HEK293T (cell line): ENCODE measurements around the gene PLTP.

Experiments used
- CTCF ChIA-PET: fragments of 350-600 bp; formaldehyde crosslinking; extraction: SDS; loops from one replicate; lab custom pipeline; 2021; ENCODE audit warnings: antibody characterized with exemption, inconsistent platforms; lab: Yijun Ruan, JAX
- POLR2A ChIA-PET: fragments of 350-600 bp; formaldehyde crosslinking; extraction: SDS; loops from one replicate; lab custom pipeline; 2020; ENCODE audit warnings: antibody characterized with exemption, inconsistent platforms; lab: Yijun Ruan, JAX
- DNase-seq: peaks from one replicate; pipeline ENCODE4 v3.0.0; 2012; ENCODE audit warnings: mixed read lengths; ENCODE audit errors: extremely low spot score
- ARNT ChIP-seq: fragments of 450-650 bp; IDR thresholded peaks from 2 replicates; pipeline ENCODE4 v1.6.1; 2017; ENCODE audit warnings: mild to moderate bottlenecking
- BHLHE40 ChIP-seq: fragments of 450-650 bp; IDR thresholded peaks from 2 replicates; pipeline ENCODE4 v1.6.1; 2016; ENCODE audit warnings: mild to moderate bottlenecking, moderate library complexity, borderline replicate concordance
- CTBP1 ChIP-seq: fragments of 450-650 bp; IDR thresholded peaks from 2 replicates; pipeline ENCODE4 v1.6.1; 2016; ENCODE audit warnings: borderline replicate concordance
- ELF4 ChIP-seq: fragments of 450-650 bp; IDR thresholded peaks from 2 replicates; pipeline ENCODE4 v1.6.1; 2017; ENCODE audit warnings: antibody characterized with exemption
- FOXA1 ChIP-seq: fragments of 450-650 bp; IDR thresholded peaks from 2 replicates; pipeline ENCODE4 v1.6.1; 2016; ENCODE audit warnings: mild to moderate bottlenecking
- FOXK2 ChIP-seq: fragments of 450-650 bp; IDR thresholded peaks from 2 replicates; pipeline ENCODE4 v1.6.1; 2016; ENCODE audit warnings: mild to moderate bottlenecking
- FOXM1 ChIP-seq: fragments of 450-650 bp; IDR thresholded peaks from 2 replicates; pipeline ENCODE4 v1.6.1; 2017; ENCODE audit warnings: mild to moderate bottlenecking, borderline replicate concordance
- HDGF ChIP-seq: fragments of 450-650 bp; IDR thresholded peaks from 2 replicates; pipeline ENCODE4 v1.6.1; 2017; ENCODE audit warnings: antibody characterized with exemption, borderline replicate concordance
- L3MBTL2 ChIP-seq: fragments of 450-650 bp; conservative IDR thresholded peaks from 2 replicates; pipeline ENCODE4 v1.6.1; 2016; ENCODE audit warnings: mild to moderate bottlenecking
- LEF1 ChIP-seq: fragments of 450-650 bp; IDR thresholded peaks from 2 replicates; pipeline ENCODE4 v1.6.1; 2017; ENCODE audit warnings: mild to moderate bottlenecking, borderline replicate concordance
- NFRKB ChIP-seq: fragments of 450-650 bp; IDR thresholded peaks from 2 replicates; pipeline ENCODE4 v1.6.1; 2016; ENCODE audit warnings: mild to moderate bottlenecking, moderate library complexity
- SP1 ChIP-seq: fragments of 450-650 bp; IDR thresholded peaks from 2 replicates; pipeline ENCODE4 v1.6.1; 2017
- SUZ12 ChIP-seq: fragments of 450-650 bp; IDR thresholded peaks from 2 replicates; pipeline ENCODE4 v1.6.1; 2016; ENCODE audit warnings: mild to moderate bottlenecking
- TARDBP ChIP-seq: fragments of 450-650 bp; IDR thresholded peaks from 2 replicates; pipeline ENCODE4 v1.6.1; 2016
- ZNF384 ChIP-seq: fragments of 450-650 bp; IDR thresholded peaks from 2 replicates; pipeline ENCODE4 v1.6.1; 2016
- TF ChIP-seq, protein P1 (sequence below): fragments of 450-650 bp; IDR thresholded peaks from 2 replicates; pipeline ENCODE4 v1.6.1; 2016

Gene PLTP

DNA sequence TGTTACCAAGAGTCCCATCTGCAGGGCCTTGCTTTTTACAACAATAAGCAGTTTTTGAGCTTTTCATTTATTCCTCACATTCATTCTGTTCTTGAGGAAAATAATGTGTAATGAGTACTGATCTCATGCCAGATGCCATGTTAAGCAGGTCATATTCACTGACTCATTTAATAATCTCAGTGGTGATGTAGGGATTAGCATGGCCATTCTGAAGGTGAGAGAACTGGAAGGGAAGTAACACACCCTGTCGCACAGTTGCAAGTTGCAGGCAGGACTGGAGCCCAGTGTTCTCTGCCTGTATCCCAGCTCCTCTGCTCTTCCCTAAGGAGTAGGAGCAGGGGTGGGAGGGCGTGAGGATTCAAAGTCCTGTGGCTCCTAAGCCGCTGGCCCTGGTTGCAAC lies 28.1 kb upstream of the PLTP start:
- POLR2A ChIA-PET, result interaction anchor here (1.3 kb wide), 2 partner anchors 9 to 59 kb away, joined by 3 read pairs; no protein-coding TSS in a partner anchor
- CTCF ChIA-PET, result interaction anchor here (1.2 kb wide), 1 partner anchor 48 kb away, joined by 3 read pairs; no protein-coding TSS in a partner anchor
- DNase-seq, result no peak
- TF ChIP-seq SP1 (no peak), LEF1 (no peak), NFRKB (no peak), ELF4 (no peak), ARNT (no peak), FOXM1 (no peak), FOXK2 (no peak), FOXA1 (no peak)

DNA sequence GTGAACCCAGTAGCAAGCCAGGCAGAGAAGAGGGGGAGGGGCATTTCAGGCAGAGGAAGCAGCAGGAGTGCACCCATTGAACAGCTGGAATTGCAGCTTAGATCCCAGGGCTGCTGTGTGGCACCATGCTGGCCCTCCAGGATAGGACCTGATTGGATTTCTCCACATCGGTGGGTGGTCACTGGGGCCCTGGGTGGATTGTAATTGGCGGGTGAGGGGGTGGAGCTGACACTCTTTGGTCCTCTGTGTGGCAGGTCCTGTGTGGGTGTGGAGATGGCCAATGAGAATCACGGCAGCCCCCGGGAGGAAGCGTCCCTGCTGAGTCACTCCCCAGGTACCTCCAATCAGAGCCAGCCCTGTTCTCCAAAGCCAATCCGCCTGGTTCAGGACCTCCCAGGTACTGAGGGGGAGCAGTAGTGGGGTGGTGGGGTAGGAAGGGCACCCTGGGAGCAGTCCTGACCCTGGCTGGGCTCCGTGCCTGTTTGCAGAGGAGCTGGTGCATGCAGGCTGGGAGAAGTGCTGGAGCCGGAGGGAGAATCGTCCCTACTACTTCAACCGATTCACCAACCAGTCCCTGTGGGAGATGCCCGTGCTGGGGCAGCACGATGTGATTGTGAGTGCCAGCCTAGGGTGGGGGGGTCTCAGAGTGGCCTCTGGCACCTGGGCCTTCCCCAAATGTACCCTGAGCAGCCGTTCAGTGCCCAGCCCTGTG lies 26.9 kb upstream of the PLTP start:
- DNase-seq, result no peak
- TF ChIP-seq ELF4 (no peak), CTBP1 (no peak), TARDBP (no peak), ARNT (no peak), HDGF (no peak), LEF1 (no peak), ZNF384 (no peak), FOXA1 (no peak), BHLHE40 (no peak), SP1 (no peak)
- CTCF ChIA-PET, result interaction anchor here (0.5 to 1.2 kb wide), 2 partner anchors 46 to 119 kb away, joined by 3 to 5 read pairs; no protein-coding TSS in a partner anchor
- POLR2A ChIA-PET, result interaction anchor here (1.5 kb wide), 1 partner anchor 11 kb away, joined by 4 read pairs; no protein-coding TSS in a partner anchor

DNA sequence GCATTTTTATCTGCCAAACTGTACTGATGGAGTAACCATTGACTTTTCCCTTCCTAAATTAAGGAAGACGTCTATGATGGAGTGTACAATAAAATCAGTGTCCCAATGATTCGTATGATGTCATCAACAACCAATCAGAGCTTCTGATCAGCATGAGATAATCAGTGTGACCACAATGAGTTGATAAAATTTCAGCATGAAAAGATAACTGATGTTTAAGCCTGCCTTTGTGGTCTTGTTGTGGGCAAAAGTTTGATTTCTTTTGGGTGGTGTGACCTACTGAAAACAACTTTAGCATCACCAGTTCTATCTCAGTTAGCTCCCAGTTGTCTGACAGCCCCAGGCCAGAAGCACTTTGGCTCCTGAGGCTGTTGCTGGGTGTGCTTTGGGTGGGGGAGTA lies 25.8 kb upstream of the PLTP start:
- POLR2A ChIA-PET, result interaction anchor here (1.5 kb wide), 1 partner anchor 12 kb away, joined by 4 read pairs; no protein-coding TSS in a partner anchor
- TF ChIP-seq L3MBTL2 (no peak), NFRKB (no peak), BHLHE40 (no peak), HDGF (no peak), ARNT (no peak), FOXK2 (no peak), ZNF384 (no peak), TARDBP (no peak), FOXM1 (no peak), LEF1 (no peak), ELF4 (no peak), SP1 (no peak), FOXA1 (no peak), CTBP1 (no peak)
- TF ChIP-seq, protein P1, sequence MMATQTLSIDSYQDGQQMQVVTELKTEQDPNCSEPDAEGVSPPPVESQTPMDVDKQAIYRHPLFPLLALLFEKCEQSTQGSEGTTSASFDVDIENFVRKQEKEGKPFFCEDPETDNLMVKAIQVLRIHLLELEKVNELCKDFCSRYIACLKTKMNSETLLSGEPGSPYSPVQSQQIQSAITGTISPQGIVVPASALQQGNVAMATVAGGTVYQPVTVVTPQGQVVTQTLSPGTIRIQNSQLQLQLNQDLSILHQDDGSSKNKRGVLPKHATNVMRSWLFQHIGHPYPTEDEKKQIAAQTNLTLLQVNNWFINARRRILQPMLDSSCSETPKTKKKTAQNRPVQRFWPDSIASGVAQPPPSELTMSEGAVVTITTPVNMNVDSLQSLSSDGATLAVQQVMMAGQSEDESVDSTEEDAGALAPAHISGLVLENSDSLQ, result no peak
- no peak for DNase-seq
- CTCF ChIA-PET, result interaction anchor here (1.8 kb wide), 1 partner anchor 32 kb away, joined by 5 read pairs; no protein-coding TSS in a partner anchor

DNA sequence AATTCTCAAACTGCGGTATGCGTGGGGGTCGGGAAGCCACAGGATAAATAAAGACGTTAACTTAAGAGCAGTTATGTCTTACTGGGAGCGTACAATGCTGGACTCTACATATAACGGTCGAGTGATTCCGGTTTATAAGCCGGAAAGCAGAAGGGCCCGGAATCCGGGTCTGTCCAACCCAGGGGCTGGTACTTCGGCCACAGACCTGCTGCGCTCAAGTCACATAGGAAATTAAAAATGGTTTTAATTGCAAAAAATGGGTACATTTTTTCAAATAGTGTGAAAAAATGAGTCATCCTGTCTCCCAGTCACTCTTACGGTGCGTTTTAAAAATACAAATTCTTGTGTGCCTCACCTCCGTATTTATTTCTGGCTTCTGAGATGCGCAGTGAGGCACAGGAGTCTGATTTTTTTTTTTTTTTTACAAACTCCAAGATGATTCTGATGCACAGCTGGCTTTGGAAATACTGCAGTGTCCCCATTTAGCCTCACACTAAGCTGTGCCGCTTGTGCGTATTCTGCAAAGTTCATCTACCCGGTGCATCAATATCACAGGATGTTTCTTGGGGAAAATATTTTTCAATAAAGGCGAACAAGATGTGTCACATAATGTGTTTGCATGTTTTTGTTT lies 23.6 kb upstream of the PLTP start:
- ChIA-PET POLR2A (interaction anchor here (0.7 to 3.2 kb wide), 18 partner anchors 8 to 153 kb away, joined by 3 to 28 read pairs (median 6); partner anchors contain the start of genes UBE2C and ZNF335), CTCF (interaction anchor here (1.0 kb wide), 1 partner anchor 52 kb away, joined by 4 read pairs; no protein-coding TSS in a partner anchor)
- no peak for TF ChIP-seq FOXA1
- TF ChIP-seq HDGF, result no peak
- TF ChIP-seq TARDBP, result no peak
- TF ChIP-seq ARNT, result no peak
- TF ChIP-seq L3MBTL2, result no peak
- no peak for TF ChIP-seq ELF4
- TF ChIP-seq ZNF384, result no peak
- no peak for TF ChIP-seq NFRKB
- TF ChIP-seq LEF1, result no peak
- no peak for TF ChIP-seq CTBP1
- TF ChIP-seq SUZ12, result no peak
- TF ChIP-seq, protein P1, result no peak
- no peak for TF ChIP-seq SP1
- TF ChIP-seq BHLHE40, result no peak
- no peak for TF ChIP-seq FOXM1
- TF ChIP-seq FOXK2, result no peak
- DNase-seq, result no peak

DNA sequence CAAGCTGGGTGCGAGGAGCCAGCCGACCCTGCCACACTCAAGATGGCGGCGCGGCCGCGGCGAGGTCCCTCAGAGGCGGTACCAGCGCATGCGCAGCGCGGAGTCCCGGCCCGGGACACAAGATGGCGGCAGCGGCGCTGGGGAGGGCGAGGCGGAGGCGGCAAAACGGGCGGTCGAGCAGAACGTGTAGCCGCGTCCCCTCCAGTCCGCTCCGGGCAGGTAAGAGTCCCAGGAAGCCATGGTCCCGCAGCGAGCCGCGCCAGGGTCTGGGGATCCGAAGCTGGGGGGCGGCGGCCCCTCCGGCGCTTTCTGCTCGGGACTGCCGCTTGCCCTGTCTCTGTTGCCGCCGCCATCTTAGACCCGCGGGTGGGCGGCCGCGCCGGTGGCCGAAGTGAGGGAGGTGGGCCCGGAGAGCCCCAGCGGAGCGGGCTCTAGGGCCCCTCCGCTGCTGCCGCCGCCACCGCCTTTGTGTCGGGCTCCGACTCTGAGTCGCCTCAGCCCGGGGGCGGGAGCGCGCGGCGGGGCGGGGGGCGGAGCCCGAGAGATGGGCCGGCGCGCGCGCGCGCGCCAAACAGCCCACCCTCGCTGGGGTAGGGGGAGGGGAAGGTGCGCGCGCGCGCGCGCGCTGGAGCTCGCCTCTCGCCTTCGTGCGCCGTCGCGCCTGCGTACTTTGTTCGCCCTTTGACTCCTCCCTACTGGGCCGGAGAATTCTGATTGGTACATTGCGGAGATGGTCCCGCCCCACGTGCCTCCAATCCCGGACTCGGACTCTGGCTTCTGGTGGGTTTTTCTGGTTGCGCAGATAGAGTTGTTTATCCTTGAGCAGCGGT lies 22.8 kb upstream of the PLTP start, which contains the start of gene PCIF1:
TSS of gene PCIF1 (plus strand) at position 98 of the 830 bp plus-strand sequence. CDS start 4,317 bp downstream, outside the sequence.
- TF ChIP-seq CTBP1, result no peak
- peak; percentile 71 for TF ChIP-seq ELF4
- peak; percentile 64; the same call in 1 of the 2 replicates for TF ChIP-seq LEF1
- 0 out of 2 replicates have a peak, but pooled peaks have one; percentile 21 for TF ChIP-seq L3MBTL2
- peak; percentile 98 for DNase-seq
- CTCF ChIA-PET, result interaction anchor here (0.5 to 1.0 kb wide), 2 partner anchors 13 to 52 kb away, joined by 3 to 4 read pairs; no protein-coding TSS in a partner anchor
- POLR2A ChIA-PET, result interaction anchor here (0.6 to 3.2 kb wide), 27 partner anchors 9 to 154 kb away, joined by 3 to 28 read pairs (median 6); partner anchors contain the start of genes ACOT8, UBE2C, ZNF335 and ZSWIM1
